PC-9 (cell line): ENCODE measurements around the gene SLC38A1.

Experiments used
- CTCF ChIP-seq: fragments of 200-600 bp; sonication (generic); conservative IDR thresholded peaks from 2 replicates; pipeline ENCODE4 v1.6.1; 2017; ENCODE audit warnings: mixed run types, antibody characterized with exemption, mild to moderate bottlenecking, moderate library complexity
- EZH2 ChIP-seq: fragments of 200-600 bp; sonication (generic); IDR thresholded peaks from 2 replicates; pipeline ENCODE4 v1.8.0; 2017; ENCODE audit warnings: antibody characterized with exemption, low read depth

GRCh38 chr12:46318037-46318436, 49.2 kb upstream of the SLC38A1 start:
- TF ChIP-seq CTCF (no peak), EZH2 (no peak)
